HepG2 (cell line): Measurements from ENCODE around the gene PSMB9. TPM values are rescaled to one million over a fixed set of nuclear protein-coding genes. Genes with fewer than 3 reads are reported as not detected.

Source experiments
- CHD4 ChIP-seq: fragments of 200-600 bp; sonication (generic); IDR thresholded peaks from 2 replicates; pipeline ENCODE4 v1.7.0; 2017; ENCODE audit warnings: mild to moderate bottlenecking, low read length, borderline replicate concordance
- CSRNP1 ChIP-seq: sonication (generic); formaldehyde crosslinking; IDR thresholded peaks from 2 replicates; pipeline ENCODE4 v1.8.1; 2023; ENCODE audit warnings: mild to moderate bottlenecking, missing genetic modification reagents
- DMAP1 ChIP-seq: IDR thresholded peaks from 2 replicates; pipeline ENCODE4 v1.6.1; 2016
- KDM5A ChIP-seq: fragments of 200-600 bp; sonication (generic); IDR thresholded peaks from 2 replicates; pipeline ENCODE4 v1.7.0; 2018; ENCODE audit warnings: antibody characterized with exemption, mild to moderate bottlenecking, low read length, borderline replicate concordance
- LCORL ChIP-seq, 2 experiments: fragments of 450-650 bp in 1 of 2; sonication (generic) in 1 of 2; formaldehyde crosslinking in 1 of 2; IDR thresholded peaks; 2 replicates each; pipeline versions ENCODE4 v1.5.0 to v1.6.1; 2017 to 2020; ENCODE audit warnings: antibody characterized with exemption in 1 of 2, missing genetic modification reagents in 1 of 2
- MED8 ChIP-seq: sonication (generic); formaldehyde crosslinking; IDR thresholded peaks from 2 replicates; pipeline ENCODE4 v1.8.1; 2023; ENCODE audit warnings: mild to moderate bottlenecking, missing genetic modification reagents; ENCODE audit not compliant: insufficient replicate concordance
- NFATC3 ChIP-seq: sonication (generic); formaldehyde crosslinking; IDR thresholded peaks from 2 replicates; pipeline ENCODE4 v1.5.1; 2020; ENCODE audit warnings: mild to moderate bottlenecking, missing genetic modification reagents
- NR2C2 ChIP-seq: sonication (generic); formaldehyde crosslinking; IDR thresholded peaks from 2 replicates; pipeline ENCODE4 v1.4.0; 2020; ENCODE audit warnings: missing genetic modification reagents, mild to moderate bottlenecking, moderate library complexity, borderline replicate concordance
- SP5 ChIP-seq: IDR thresholded peaks from 2 replicates; pipeline ENCODE4 v1.6.1; 2016; ENCODE audit warnings: low read depth, borderline replicate concordance
- TGIF2 ChIP-seq: IDR thresholded peaks from 2 replicates; pipeline ENCODE4 v1.6.1; 2016; ENCODE audit warnings: control low read depth, missing compliant biosample characterization
- ZNF564 ChIP-seq: sonication (generic); formaldehyde crosslinking; IDR thresholded peaks from 2 replicates; pipeline ENCODE4 v1.8.1; 2023; ENCODE audit warnings: mild to moderate bottlenecking, missing genetic modification reagents
- ZSCAN31 ChIP-seq: sonication (generic); formaldehyde crosslinking; IDR thresholded peaks from 2 replicates; pipeline ENCODE4 v1.5.0; 2020; ENCODE audit warnings: low read depth, mild to moderate bottlenecking, missing genetic modification reagents
- polyA plus RNA-seq, 8 experiments: library from polyadenylated mRNA; depleted of rRNA in 3 of 8; stranded (reverse) in 7 of 8; unstranded in 1 of 8; fragments of >200 nt; fragmentation: Illumina TruSeq in 4 of 8; extraction: Trizol in 4 of 8; gene quantifications; 2 replicates each; pipeline versions ENCODE4 v1.2.1 to v1.2.3, GENCODE V29; 2011 to 2016; ENCODE audit warnings: low read depth in 4 of 8, missing spikeins in 1 of 8, mixed read lengths in 1 of 8; ENCODE audit not compliant: insufficient read depth in 1 of 8
- total RNA-seq, 5 experiments: library from RNA; depleted of rRNA; stranded (reverse); fragments of >200 nt; fragmentation: Illumina TruSeq; extraction: Trizol; gene quantifications; 2 replicates each; pipeline ENCODE4 v1.2.3, GENCODE V29; 2016; ENCODE audit warnings: low read depth in 1 of 5
- TF ChIP-seq, protein P1 (sequence below): sonication (generic); formaldehyde crosslinking; IDR thresholded peaks from 2 replicates; pipeline ENCODE4 v1.4.0; 2020; ENCODE audit warnings: missing genetic modification reagents
- TF ChIP-seq, protein P2 (sequence below): sonication (generic); formaldehyde crosslinking; IDR thresholded peaks from 2 replicates; pipeline ENCODE4 v1.8.1; 2023; ENCODE audit warnings: mild to moderate bottlenecking, missing genetic modification reagents
- TF ChIP-seq, protein P3 (sequence below): sonication (generic); formaldehyde crosslinking; IDR thresholded peaks from 2 replicates; pipeline ENCODE4 v1.4.0; 2020; ENCODE audit warnings: missing genetic modification reagents, borderline replicate concordance
- TF ChIP-seq, protein P4 (sequence below): sonication (generic); formaldehyde crosslinking; IDR thresholded peaks from 2 replicates; pipeline ENCODE4 v1.9.0; 2022; ENCODE audit warnings: low read depth, missing genetic modification reagents

PSMB9 gene
- total and polyA plus RNA-seq, 2 of the 13 experiments (the other 11 are each of a cell fraction or from before 2014, with no cell fraction given): 15.6 to 16.0 TPM

- TF ChIP-seq, protein P1, sequence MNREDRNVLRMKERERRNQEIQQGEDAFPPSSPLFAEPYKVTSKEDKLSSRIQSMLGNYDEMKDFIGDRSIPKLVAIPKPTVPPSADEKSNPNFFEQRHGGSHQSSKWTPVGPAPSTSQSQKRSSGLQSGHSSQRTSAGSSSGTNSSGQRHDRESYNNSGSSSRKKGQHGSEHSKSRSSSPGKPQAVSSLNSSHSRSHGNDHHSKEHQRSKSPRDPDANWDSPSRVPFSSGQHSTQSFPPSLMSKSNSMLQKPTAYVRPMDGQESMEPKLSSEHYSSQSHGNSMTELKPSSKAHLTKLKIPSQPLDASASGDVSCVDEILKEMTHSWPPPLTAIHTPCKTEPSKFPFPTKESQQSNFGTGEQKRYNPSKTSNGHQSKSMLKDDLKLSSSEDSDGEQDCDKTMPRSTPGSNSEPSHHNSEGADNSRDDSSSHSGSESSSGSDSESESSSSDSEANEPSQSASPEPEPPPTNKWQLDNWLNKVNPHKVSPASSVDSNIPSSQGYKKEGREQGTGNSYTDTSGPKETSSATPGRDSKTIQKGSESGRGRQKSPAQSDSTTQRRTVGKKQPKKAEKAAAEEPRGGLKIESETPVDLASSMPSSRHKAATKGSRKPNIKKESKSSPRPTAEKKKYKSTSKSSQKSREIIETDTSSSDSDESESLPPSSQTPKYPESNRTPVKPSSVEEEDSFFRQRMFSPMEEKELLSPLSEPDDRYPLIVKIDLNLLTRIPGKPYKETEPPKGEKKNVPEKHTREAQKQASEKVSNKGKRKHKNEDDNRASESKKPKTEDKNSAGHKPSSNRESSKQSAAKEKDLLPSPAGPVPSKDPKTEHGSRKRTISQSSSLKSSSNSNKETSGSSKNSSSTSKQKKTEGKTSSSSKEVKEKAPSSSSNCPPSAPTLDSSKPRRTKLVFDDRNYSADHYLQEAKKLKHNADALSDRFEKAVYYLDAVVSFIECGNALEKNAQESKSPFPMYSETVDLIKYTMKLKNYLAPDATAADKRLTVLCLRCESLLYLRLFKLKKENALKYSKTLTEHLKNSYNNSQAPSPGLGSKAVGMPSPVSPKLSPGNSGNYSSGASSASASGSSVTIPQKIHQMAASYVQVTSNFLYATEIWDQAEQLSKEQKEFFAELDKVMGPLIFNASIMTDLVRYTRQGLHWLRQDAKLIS (CRISPR knock-in tag): no peak
- TF ChIP-seq CSRNP1 (CRISPR knock-in tag) (peak; percentile 81), NFATC3 (peak; percentile 82; the same call in 1 of the 2 replicates), MED8 (CRISPR knock-in tag) (peak; percentile 1), KDM5A (peak; percentile 57; the same call in 1 of the 2 replicates), DMAP1 (CRISPR knock-in tag) (peak; percentile 86), SP5 (CRISPR knock-in tag) (peak; percentile 64; the same call in 1 of the 2 replicates), TGIF2 (CRISPR knock-in tag) (peak; percentile 66), ZNF564 (CRISPR knock-in tag) (no peak), LCORL (IDR thresholded peaks at IDR 0.05) (no peak), LCORL (CRISPR knock-in tag; IDR thresholded peaks at IDR 0.05) (0 out of 2 replicates have a peak, but pooled peaks have one; percentile 29), CHD4 (no peak), NR2C2 (peak; percentile 51; the same call in 1 of the 2 replicates), ZSCAN31 (CRISPR knock-in tag) (peak; percentile 90)
- TF ChIP-seq, protein P2, sequence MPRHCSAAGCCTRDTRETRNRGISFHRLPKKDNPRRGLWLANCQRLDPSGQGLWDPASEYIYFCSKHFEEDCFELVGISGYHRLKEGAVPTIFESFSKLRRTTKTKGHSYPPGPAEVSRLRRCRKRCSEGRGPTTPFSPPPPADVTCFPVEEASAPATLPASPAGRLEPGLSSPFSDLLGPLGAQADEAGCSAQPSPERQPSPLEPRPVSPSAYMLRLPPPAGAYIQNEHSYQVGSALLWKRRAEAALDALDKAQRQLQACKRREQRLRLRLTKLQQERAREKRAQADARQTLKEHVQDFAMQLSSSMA: no peak; the same call in 1 of the 2 replicates
- TF ChIP-seq, protein P3, sequence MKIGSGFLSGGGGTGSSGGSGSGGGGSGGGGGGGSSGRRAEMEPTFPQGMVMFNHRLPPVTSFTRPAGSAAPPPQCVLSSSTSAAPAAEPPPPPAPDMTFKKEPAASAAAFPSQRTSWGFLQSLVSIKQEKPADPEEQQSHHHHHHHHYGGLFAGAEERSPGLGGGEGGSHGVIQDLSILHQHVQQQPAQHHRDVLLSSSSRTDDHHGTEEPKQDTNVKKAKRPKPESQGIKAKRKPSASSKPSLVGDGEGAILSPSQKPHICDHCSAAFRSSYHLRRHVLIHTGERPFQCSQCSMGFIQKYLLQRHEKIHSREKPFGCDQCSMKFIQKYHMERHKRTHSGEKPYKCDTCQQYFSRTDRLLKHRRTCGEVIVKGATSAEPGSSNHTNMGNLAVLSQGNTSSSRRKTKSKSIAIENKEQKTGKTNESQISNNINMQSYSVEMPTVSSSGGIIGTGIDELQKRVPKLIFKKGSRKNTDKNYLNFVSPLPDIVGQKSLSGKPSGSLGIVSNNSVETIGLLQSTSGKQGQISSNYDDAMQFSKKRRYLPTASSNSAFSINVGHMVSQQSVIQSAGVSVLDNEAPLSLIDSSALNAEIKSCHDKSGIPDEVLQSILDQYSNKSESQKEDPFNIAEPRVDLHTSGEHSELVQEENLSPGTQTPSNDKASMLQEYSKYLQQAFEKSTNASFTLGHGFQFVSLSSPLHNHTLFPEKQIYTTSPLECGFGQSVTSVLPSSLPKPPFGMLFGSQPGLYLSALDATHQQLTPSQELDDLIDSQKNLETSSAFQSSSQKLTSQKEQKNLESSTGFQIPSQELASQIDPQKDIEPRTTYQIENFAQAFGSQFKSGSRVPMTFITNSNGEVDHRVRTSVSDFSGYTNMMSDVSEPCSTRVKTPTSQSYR (CRISPR knock-in tag): no peak
- TF ChIP-seq, protein P4, sequence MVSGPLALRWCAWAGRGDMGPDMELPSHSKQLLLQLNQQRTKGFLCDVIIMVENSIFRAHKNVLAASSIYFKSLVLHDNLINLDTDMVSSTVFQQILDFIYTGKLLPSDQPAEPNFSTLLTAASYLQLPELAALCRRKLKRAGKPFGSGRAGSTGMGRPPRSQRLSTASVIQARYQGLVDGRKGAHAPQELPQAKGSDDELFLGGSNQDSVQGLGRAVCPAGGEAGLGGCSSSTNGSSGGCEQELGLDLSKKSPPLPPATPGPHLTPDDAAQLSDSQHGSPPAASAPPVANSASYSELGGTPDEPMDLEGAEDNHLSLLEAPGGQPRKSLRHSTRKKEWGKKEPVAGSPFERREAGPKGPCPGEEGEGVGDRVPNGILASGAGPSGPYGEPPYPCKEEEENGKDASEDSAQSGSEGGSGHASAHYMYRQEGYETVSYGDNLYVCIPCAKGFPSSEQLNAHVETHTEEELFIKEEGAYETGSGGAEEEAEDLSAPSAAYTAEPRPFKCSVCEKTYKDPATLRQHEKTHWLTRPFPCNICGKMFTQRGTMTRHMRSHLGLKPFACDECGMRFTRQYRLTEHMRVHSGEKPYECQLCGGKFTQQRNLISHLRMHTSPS (CRISPR knock-in tag): no peak
These were observed 40.4 kb downstream of the PSMB9 start (continued) for GRCh38 chr6:32894085-32895005.
